Upper lobe of left lung (tissue), 6 donors: ENCODE measurements around the gene FARP1. TPM values are rescaled to one million over a fixed set of nuclear protein-coding genes. Genes with fewer than 3 reads are reported as not detected.

Source experiments
- ATAC-seq, 2 donors: fragments of 200-7000 bp; cut with Tn5 transposase; one replicate each; pipeline ENCODE4 v1.9.1; 2022; ENCODE audit warnings: mild to moderate bottlenecking in 2 of 2, moderate library complexity in 2 of 2; ENCODE audit not compliant: low FRiP score in 2 of 2
- DNase-seq, 2 donors: peaks; one replicate each; pipeline ENCODE4 v3.0.0-alpha.2; 2019 to 2020
- H3K27ac ChIP-seq, 4 donors: fragments of 200-600 bp; sonication (generic); one replicate each; pipeline ENCODE4 v1.5.1; 2016 to 2019
- H3K27me3 ChIP-seq, 4 donors: fragments of 200-600 bp; sonication (generic); one replicate each; pipeline ENCODE4 v1.5.1; 2017 to 2019
- H3K36me3 ChIP-seq, 4 donors: fragments of 200-600 bp; sonication (generic); one replicate each; pipeline ENCODE4 v1.5.1; 2016 to 2019
- H3K4me1 ChIP-seq, 4 donors: fragments of 200-600 bp; sonication (generic); one replicate each; pipeline ENCODE4 v1.5.1; 2018 to 2019
- H3K4me3 ChIP-seq, 4 donors: fragments of 200-600 bp; sonication (generic); one replicate each; pipeline ENCODE4 v1.5.1; 2017 to 2019; ENCODE audit warnings: mild to moderate bottlenecking in 2 of 4, moderate library complexity in 1 of 4
- H3K9me3 ChIP-seq, 4 donors: fragments of 200-600 bp; sonication (generic); one replicate each; pipeline ENCODE4 v1.5.1; 2018 to 2019
- CTCF ChIP-seq, 6 experiments: fragments of 450-650 bp in 4 of 6; fragments of 200-600 bp in 2 of 6; sonication (generic) in 2 of 6; IDR thresholded peaks; one replicate each; pipeline ENCODE4 v1.5.1; 2016 to 2019; ENCODE audit warnings: antibody characterized with exemption in 6 of 6
- EP300 ChIP-seq, 4 donors: sonication (generic); formaldehyde crosslinking; IDR thresholded peaks; one replicate each; pipeline ENCODE4 v1.5.1; 2017; ENCODE audit warnings: antibody characterized with exemption in 4 of 4, control low read depth in 2 of 4
- POLR2A ChIP-seq, 4 donors: fragments of 450-650 bp; IDR thresholded peaks; one replicate each; pipeline ENCODE4 v1.5.1; 2016 to 2017; ENCODE audit warnings: antibody characterized with exemption in 4 of 4, mild to moderate bottlenecking in 2 of 4
- POLR2AphosphoS5 ChIP-seq, 2 donors: sonication (generic); formaldehyde crosslinking; IDR thresholded peaks; one replicate each; pipeline ENCODE4 v1.5.1; 2017; ENCODE audit warnings: antibody characterized with exemption in 2 of 2
- WGBS, 2 donors: methylation state at CpG; one replicate each; pipeline ENCODE4 v1.1.5; 2017 to 2018; 5-methylcytosine and 5-hydroxymethylcytosine counted together
- total RNA-seq, 6 donors: library from RNA; depleted of rRNA in 4 of 6; stranded (reverse); fragments of >200 nt in 4 of 6; gene quantifications; one replicate each; pipeline versions ENCODE4 v1.1.0 to v1.2.1, GENCODE V29; 2016 to 2021
- donor health status: DM: no; HTN: no; CAD: no; lungs with moderate emphysema.
- donor health status: DM: no; HTN: yes; CAD: no; lungs with severe emphysema.

FARP1 gene
- total RNA-seq, 6 donors from 2014 or later = 65.7 to 111 (median 91.8) TPM

- no peak for DNase-seq
- Histone ChIP-seq H3K36me3 (no peaks in the 10 kb centered on the region), H3K4me3 (no peak overlapping the region), H3K9me3 (no peaks in the 10 kb centered on the region), H3K27ac (peak overlapping the region in 1 of 4 donors; percentile 27), H3K4me1 (peaks cover 21 to 34% (median 33%) of the 10 kb centered on the region in 4 donors), H3K27me3 (no peaks in the 10 kb centered on the region)
- 44 to 56% methylated on average over 1 of the region's 1 CpG for WGBS, 2 donors
- ATAC-seq = no peak
- no peak for TF ChIP-seq POLR2A (IDR thresholded peaks at IDR 0.05)
- no peak for TF ChIP-seq EP300 (IDR thresholded peaks at IDR 0.05)
- TF ChIP-seq POLR2AphosphoS5 (IDR thresholded peaks at IDR 0.05) = no peak
- no peak for TF ChIP-seq CTCF (IDR thresholded peaks at IDR 0.05)
Observed at GRCh38 chr13:98311200-98311548, 168.3 kb downstream of the FARP1 start.

- Histone ChIP-seq H3K4me1 (peaks cover 21 to 27% (median 25%) of the 10 kb centered on the region in 4 donors), H3K36me3 (no peaks in the 10 kb centered on the region), H3K9me3 (no peaks in the 10 kb centered on the region), H3K27ac (no peak overlapping the region), H3K4me3 (no peak overlapping the region), H3K27me3 (no peaks in the 10 kb centered on the region)
- 89 to 90% methylated on average over 7 of the region's 7 CpGs for WGBS, 2 donors
- no peak for TF ChIP-seq POLR2AphosphoS5 (IDR thresholded peaks at IDR 0.05)
- no peak for DNase-seq
- ATAC-seq = no peak
Observed at GRCh38 chr13:98312606-98313005, 169.7 kb downstream of the FARP1 start.

GRCh38 chr13:98313023-98313921 is 170.4 kb downstream of the FARP1 start:
- Histone ChIP-seq H3K27me3 (no peaks in the 10 kb centered on the region), H3K9me3 (no peaks in the 10 kb centered on the region), H3K4me1 (peaks cover 17 to 22% (median 19%) of the 10 kb centered on the region in 4 donors), H3K36me3 (no peaks in the 10 kb centered on the region), H3K4me3 (no peak overlapping the region), H3K27ac (no peak overlapping the region)
- DNase-seq (peak in 1 of 2 donors; percentile 52), ATAC-seq (no peak)
- TF ChIP-seq POLR2AphosphoS5 (IDR thresholded peaks at IDR 0.05) (no peak), CTCF (IDR thresholded peaks at IDR 0.05) (no peak), POLR2A (IDR thresholded peaks at IDR 0.05) (no peak), EP300 (IDR thresholded peaks at IDR 0.05) (no peak)
- 83 to 85% methylated on average over 18 to 20 of the region's 20 CpGs for WGBS, 2 donors

- Histone ChIP-seq H3K9me3 (no peaks in the 10 kb centered on the region), H3K4me3 (no peak overlapping the region), H3K27me3 (no peaks in the 10 kb centered on the region), H3K36me3 (no peaks in the 10 kb centered on the region), H3K4me1 (peaks cover 12 to 17% (median 15%) of the 10 kb centered on the region in 4 donors), H3K27ac (no peak overlapping the region)
- no peak for TF ChIP-seq POLR2A (IDR thresholded peaks at IDR 0.05)
- TF ChIP-seq POLR2AphosphoS5 (IDR thresholded peaks at IDR 0.05) = no peak
- no peak for TF ChIP-seq EP300 (IDR thresholded peaks at IDR 0.05)
- TF ChIP-seq CTCF (IDR thresholded peaks at IDR 0.05) = no peak
- WGBS, 2 donors = 90 to 93% methylated on average over 6 of the region's 6 CpGs
- DNase-seq (no peak), ATAC-seq (no peak)
Observed at GRCh38 chr13:98313922-98314292, 171.0 kb downstream of the FARP1 start.

GRCh38 chr13:98315466-98315865 is 172.6 kb downstream of the FARP1 start:
- H3K27ac ChIP-seq = peak overlapping the region in 2 of 4 donors; percentile 22 to 52
- ATAC-seq (no peak), DNase-seq (no peak)
- H3K9me3 ChIP-seq = no peaks in the 10 kb centered on the region
- H3K27me3 ChIP-seq = no peaks in the 10 kb centered on the region
- H3K4me1 ChIP-seq = peaks cover 12 to 16% (median 14%) of the 10 kb centered on the region in 4 donors
- no peak for TF ChIP-seq EP300 (IDR thresholded peaks at IDR 0.05)
- no peak for TF ChIP-seq POLR2A (IDR thresholded peaks at IDR 0.05)
- no peak for TF ChIP-seq POLR2AphosphoS5 (IDR thresholded peaks at IDR 0.05)
- no peak for TF ChIP-seq CTCF (IDR thresholded peaks at IDR 0.05)
- WGBS, 2 donors = 54 to 56% methylated on average over 8 of the region's 8 CpGs
- H3K36me3 ChIP-seq = no peaks in the 10 kb centered on the region
- no peak overlapping the region for H3K4me3 ChIP-seq
